Endodermal cell (in vitro differentiated cells): ENCODE measurements around the gene TP73. TPM values are rescaled to one million over a fixed set of nuclear protein-coding genes. Genes with fewer than 3 reads are reported as not detected.
A peak's percentile ranks its signal among the peaks of the same experiment; 100 is the strongest.

Source experiments
- DNase-seq: peaks from one replicate; pipeline ENCODE4 v3.0.0-alpha.2; 2017
- H3K27ac ChIP-seq: 2 replicates; pipeline ENCODE4 v1.5.1; 2013; ENCODE audit warnings: mild to moderate bottlenecking, low read depth, low read length, moderate library complexity
- H3K27me3 ChIP-seq: 2 replicates; pipeline ENCODE4 v1.6.1; 2013; ENCODE audit warnings: mild to moderate bottlenecking, low read length, moderate library complexity; ENCODE audit not compliant: insufficient read depth, control insufficient read depth, poor library complexity, severe bottlenecking
- H3K36me3 ChIP-seq: 2 replicates; pipeline ENCODE4 v1.7.0; 2013; ENCODE audit warnings: mild to moderate bottlenecking, low read length, moderate library complexity; ENCODE audit not compliant: control insufficient read depth, insufficient read depth
- H3K4me1 ChIP-seq: one replicate; pipeline ENCODE4 v1.7.0; 2013; ENCODE audit warnings: low read length; ENCODE audit not compliant: control insufficient read depth, insufficient read depth
- H3K4me3 ChIP-seq: 2 replicates; pipeline ENCODE4 v1.5.1; 2013; ENCODE audit warnings: mild to moderate bottlenecking, low read length, moderate library complexity
- H3K9ac ChIP-seq: 2 replicates; pipeline ENCODE4 v1.6.1; 2013; ENCODE audit warnings: mild to moderate bottlenecking, low read length, moderate library complexity; ENCODE audit not compliant: poor library complexity, severe bottlenecking; ENCODE audit errors: extremely low read depth
- H3K9me3 ChIP-seq: 2 replicates; pipeline ENCODE4 v1.6.1; 2013; ENCODE audit warnings: mild to moderate bottlenecking, low read length, moderate library complexity; ENCODE audit not compliant: control insufficient read depth
- H3K27ac Mint-ChIP-seq: 2 replicates; pipeline ENCODE4 v1.8.0; 2020; ENCODE audit warnings: mixed read lengths
- H3K27me3 Mint-ChIP-seq: 2 replicates; pipeline ENCODE4 v1.8.0; 2021; ENCODE audit warnings: mild to moderate bottlenecking, mixed read lengths; ENCODE audit not compliant: insufficient read depth
- H3K36me3 Mint-ChIP-seq: 2 replicates; pipeline ENCODE4 v1.8.0; 2020; ENCODE audit warnings: low read depth, mixed read lengths
- H3K4me1 Mint-ChIP-seq: 2 replicates; pipeline ENCODE4 v1.8.0; 2020; ENCODE audit warnings: mixed read lengths
- H3K4me3 Mint-ChIP-seq: 2 replicates; pipeline ENCODE4 v1.8.0; 2020; ENCODE audit warnings: mild to moderate bottlenecking, moderate library complexity, mixed read lengths
- H3K9me3 Mint-ChIP-seq: 2 replicates; pipeline ENCODE4 v1.8.0; 2020; ENCODE audit warnings: mild to moderate bottlenecking, mixed read lengths
- WGBS, 2 experiments: methylation state at CpG; one replicate each; pipeline versions ENCODE4 v1.1.5 to v1.1.7; 2013; ENCODE audit warnings: missing lambda C conversion rate in 2 of 2, mixed read lengths in 1 of 2; ENCODE audit not compliant: insufficient coverage in 1 of 2, insufficient read length in 1 of 2; 5-methylcytosine and 5-hydroxymethylcytosine counted together
- total RNA-seq, 2 donors: library from RNA; stranded (reverse); fragmentation: NEBNext Ultra II Directional in 1 of 2; extraction: Animal tissue kit (Norgen Biotek cat#: 25700) in 1 of 2; gene quantifications; 2 replicates in 1 of 2; 3 replicates in 1 of 2; pipeline ENCODE4 v1.2.1, GENCODE V29; 2021
- TF ChIP-seq, protein P1 (sequence below): fragments of 200-600 bp; sonication (generic); conservative IDR thresholded peaks from 2 replicates; pipeline ENCODE4 v1.5.0; 2021; ENCODE audit warnings: antibody characterized with exemption, mild to moderate bottlenecking

TP73 gene
- total RNA-seq, 2 donors from 2014 or later = 3.4 to 3.5 TPM

DNA sequence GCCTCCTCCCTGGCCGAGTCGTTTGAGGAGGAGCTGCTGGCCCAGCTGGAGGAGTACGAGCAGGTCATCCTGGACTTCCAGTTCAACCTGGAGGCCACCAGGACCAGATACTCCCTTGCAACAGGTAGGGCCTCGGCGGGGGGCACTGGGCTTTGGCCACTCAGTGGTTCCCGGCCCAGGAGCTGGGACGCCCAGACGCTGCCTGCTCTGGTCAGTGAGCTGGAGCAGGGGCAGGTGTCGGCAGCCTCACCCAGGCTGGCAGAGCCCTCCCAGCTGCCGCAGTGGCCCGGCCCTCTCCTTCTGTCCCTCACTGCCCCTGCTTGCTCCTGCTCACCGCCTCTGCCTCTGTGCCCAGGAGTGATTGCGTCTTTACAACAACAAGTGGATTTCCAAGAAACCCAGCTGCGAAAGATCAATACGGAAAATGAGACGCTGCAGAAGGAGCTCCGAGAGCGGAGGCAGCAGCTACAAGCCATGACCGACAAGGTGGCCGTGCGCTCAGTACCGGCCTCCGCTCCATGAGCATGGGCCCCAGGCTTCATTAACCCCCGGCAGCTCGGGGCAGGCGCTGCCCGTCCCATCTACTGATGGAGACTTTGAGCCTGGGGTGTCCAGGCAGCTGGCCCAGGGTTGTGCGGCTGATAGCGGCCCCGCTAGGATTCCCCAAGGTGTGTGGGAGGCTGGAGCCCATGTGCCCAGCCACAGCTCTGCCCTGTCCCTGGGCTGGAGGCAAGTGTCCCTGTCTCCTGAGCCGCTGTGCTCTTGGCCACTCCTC lies 111.2 kb downstream of the TP73 start:
- Mint-ChIP-seq H3K36me3 (no peaks in the 10 kb centered on the region), H3K27ac (no peak overlapping the region), H3K4me1 (no peaks in the 10 kb centered on the region), H3K4me3 (no peak overlapping the region), H3K9me3 (peaks cover 11% of the 10 kb centered on the region), H3K27me3 (peaks cover 41% of the 10 kb centered on the region)
- no peak for DNase-seq
- 91 to 92% methylated on average over 16 to 31 of the region's 31 CpGs for WGBS, 2 experiments
- Histone ChIP-seq H3K27ac (no peak overlapping the region), H3K36me3 (no peaks in the 10 kb centered on the region), H3K9me3 (no peaks in the 10 kb centered on the region), H3K27me3 (peaks cover 15% of the 10 kb centered on the region), H3K4me3 (no peak overlapping the region), H3K9ac (no peak overlapping the region), H3K4me1 (no peaks in the 10 kb centered on the region)
- TF ChIP-seq, protein P1, sequence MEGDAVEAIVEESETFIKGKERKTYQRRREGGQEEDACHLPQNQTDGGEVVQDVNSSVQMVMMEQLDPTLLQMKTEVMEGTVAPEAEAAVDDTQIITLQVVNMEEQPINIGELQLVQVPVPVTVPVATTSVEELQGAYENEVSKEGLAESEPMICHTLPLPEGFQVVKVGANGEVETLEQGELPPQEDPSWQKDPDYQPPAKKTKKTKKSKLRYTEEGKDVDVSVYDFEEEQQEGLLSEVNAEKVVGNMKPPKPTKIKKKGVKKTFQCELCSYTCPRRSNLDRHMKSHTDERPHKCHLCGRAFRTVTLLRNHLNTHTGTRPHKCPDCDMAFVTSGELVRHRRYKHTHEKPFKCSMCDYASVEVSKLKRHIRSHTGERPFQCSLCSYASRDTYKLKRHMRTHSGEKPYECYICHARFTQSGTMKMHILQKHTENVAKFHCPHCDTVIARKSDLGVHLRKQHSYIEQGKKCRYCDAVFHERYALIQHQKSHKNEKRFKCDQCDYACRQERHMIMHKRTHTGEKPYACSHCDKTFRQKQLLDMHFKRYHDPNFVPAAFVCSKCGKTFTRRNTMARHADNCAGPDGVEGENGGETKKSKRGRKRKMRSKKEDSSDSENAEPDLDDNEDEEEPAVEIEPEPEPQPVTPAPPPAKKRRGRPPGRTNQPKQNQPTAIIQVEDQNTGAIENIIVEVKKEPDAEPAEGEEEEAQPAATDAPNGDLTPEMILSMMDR = no peak

DNA sequence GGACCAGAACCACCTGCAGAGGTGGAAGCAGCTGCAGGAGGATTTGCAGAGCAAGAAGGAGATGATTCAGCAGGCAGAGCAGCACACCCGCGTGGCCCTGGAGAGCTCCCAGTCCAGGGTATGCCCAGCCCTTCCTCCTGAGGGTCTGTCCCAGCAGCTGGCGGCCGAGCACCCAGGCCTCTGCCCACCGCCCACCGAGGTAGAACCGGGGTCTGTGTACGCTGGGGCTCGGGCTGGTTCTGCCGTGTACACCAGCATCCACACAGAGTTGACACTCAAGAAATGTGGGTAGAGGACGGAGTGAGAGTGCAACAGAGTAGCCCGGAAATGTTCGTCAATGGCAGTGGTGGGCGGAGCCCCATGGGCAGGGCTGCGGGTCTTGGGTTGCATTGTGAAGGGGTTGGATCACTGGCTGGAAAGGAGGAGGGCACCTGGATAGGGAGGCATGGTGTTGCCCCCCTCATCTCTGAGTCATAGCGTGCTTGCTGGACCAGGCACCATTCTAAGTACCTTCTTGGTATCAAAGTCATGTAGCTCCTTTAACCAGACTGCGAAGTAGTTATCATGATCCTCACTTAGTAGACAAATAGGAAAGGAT lies 115.1 kb downstream of the TP73 start:
- H3K9me3 Mint-ChIP-seq = no peaks in the 10 kb centered on the region
- Histone ChIP-seq H3K9me3 (no peaks in the 10 kb centered on the region), H3K4me1 (no peaks in the 10 kb centered on the region), H3K27ac (no peak overlapping the region), H3K9ac (no peak overlapping the region), H3K27me3 (no peaks in the 10 kb centered on the region), H3K36me3 (no peaks in the 10 kb centered on the region), H3K4me3 (no peak overlapping the region)
- peak; percentile 42 for DNase-seq
- WGBS, 2 experiments = 90 to 92% methylated on average over 2 to 16 of the region's 17 CpGs
- TF ChIP-seq, protein P1 = no peak
- no peak overlapping the region for H3K4me3 Mint-ChIP-seq
- peaks cover 19% of the 10 kb centered on the region for H3K27me3 Mint-ChIP-seq
- no peak overlapping the region for H3K27ac Mint-ChIP-seq
- no peaks in the 10 kb centered on the region for H3K36me3 Mint-ChIP-seq
- peaks cover 6% of the 10 kb centered on the region for H3K4me1 Mint-ChIP-seq

DNA sequence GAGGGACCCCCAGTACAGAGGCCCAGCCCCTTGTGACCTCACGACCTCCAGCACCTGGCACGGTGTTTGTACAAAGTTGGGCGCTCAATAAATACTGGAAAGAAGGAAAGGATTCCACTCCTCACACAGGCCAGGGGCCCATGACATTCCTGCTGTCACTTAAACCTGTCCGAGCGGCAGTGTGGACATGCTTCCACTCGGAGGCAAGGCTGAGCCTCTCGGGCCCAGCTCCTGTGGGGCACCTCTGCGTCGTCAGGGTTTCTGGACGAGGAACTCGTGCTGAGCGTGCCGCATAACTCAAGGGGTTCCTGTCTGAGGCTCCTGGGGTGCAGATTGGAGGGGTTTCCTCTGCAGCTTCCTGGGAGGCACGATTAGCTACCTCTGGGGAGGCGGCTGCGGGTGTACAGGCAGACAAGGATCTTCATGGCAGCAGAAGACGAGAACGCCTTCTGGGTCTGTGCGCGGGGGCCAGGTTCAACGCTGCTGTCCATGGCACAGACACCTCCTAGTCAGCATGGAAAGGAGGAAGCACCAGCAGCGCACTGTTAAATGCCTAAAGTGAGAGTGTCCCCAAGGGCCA lies 116.6 kb downstream of the TP73 start:
- Mint-ChIP-seq H3K4me1 (peaks cover 6% of the 10 kb centered on the region), H3K27ac (no peak overlapping the region), H3K27me3 (peaks cover 19% of the 10 kb centered on the region), H3K9me3 (no peaks in the 10 kb centered on the region), H3K4me3 (no peak overlapping the region), H3K36me3 (no peaks in the 10 kb centered on the region)
- TF ChIP-seq, protein P1 = no peak
- Histone ChIP-seq H3K27me3 (no peaks in the 10 kb centered on the region), H3K4me1 (peaks cover 4% of the 10 kb centered on the region), H3K27ac (no peak overlapping the region), H3K9me3 (no peaks in the 10 kb centered on the region), H3K36me3 (no peaks in the 10 kb centered on the region), H3K4me3 (no peak overlapping the region), H3K9ac (no peak overlapping the region)
- 95 to 96% methylated on average over 14 to 22 of the region's 22 CpGs for WGBS, 2 experiments
- peak; percentile 28 for DNase-seq
